Posterior vena cava (tissue), 2 donors: ENCODE results near the gene CTSS. TPM values are rescaled to one million over a fixed set of nuclear protein-coding genes. Genes with fewer than 3 reads are reported as not detected.
"Not testable (repeated sequence)": the region's sequence is repeated elsewhere in the genome, so short reads cannot be mapped to it uniquely, and the experiment has no call there.

Experiments
- DNase-seq: peaks from one replicate; pipeline ENCODE4 v3.0.0-alpha.2; 2020; ENCODE audit warnings: low spot score
- intact Hi-C, 2 donors: fragments of 100-400 bp; cut with DNase I; formaldehyde crosslinking; loops; one replicate each; pipeline versions ENCODE4 v1.14.1 to v1.14.2; 2022 to 2023
- total RNA-seq, 2 donors: library from RNA; stranded (reverse); fragmentation: NEBNext Ultra II Directional; extraction: Animal tissue kit (Norgen Biotek cat#: 25700); gene quantifications; one replicate each; pipeline ENCODE4 v1.2.1, GENCODE V29; 2021
- donor health status: DM: yes; HTN: yes; CAD: no.
- donor health status: DM: yes; HTN: yes; CAD: no.

Gene CTSS
- total RNA-seq, 2 donors from 2014 or later: 50.2 to 89.2 TPM

DNA sequence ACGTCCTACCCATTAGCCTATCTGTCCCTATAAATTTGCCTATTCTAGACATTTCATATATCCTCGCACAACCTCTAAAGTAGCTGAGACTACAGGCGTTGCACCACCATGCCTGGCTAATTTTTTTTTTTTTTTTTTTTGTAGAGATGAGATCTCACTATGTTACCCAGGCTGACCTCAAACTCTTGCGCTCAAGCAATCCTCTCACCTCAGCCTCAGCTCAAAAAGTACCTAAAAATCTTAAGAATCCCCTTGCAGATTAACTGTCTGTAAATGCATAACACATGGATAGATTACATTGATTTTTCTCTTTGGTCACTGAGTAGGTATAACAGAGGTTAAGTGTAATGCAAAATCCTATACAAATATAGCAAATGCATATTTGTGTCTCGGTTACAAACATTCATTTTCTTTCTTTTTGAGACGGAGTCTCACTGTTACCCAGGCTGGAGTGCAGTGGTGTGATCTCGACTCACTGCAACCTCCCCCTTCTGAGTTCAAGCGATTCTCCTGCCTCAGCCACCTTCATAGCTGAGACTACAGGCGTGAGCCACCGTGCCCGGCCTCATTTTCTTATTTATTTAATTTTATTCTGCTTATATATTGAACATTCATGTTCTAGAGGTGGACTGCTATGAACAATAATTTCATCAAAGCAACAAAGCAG is 47.2 kb downstream of the CTSS start:
- DNase-seq: no peak
- intact Hi-C loops: no loop called here

DNA sequence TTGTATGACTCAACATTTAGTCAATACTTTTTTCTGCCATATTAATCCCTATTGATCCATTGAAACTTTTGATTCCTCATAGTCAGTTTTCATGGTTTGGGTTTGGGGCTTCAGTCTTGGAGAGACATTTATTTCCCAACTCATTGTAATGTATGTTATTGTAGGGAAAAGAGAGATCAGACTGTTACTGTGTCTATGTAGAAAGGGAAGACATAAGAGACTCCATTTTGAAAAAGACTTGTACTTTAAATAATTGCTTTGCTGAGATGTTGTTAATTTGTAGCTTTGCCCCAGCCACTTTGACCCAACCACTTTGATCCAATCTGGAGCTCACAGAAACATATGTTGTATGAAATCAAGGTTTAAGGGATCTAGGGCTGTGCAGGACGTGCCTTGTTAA is 56.5 kb downstream of the CTSS start:
- intact Hi-C loops, DNase-seq: not testable (repeated sequence)

DNA sequence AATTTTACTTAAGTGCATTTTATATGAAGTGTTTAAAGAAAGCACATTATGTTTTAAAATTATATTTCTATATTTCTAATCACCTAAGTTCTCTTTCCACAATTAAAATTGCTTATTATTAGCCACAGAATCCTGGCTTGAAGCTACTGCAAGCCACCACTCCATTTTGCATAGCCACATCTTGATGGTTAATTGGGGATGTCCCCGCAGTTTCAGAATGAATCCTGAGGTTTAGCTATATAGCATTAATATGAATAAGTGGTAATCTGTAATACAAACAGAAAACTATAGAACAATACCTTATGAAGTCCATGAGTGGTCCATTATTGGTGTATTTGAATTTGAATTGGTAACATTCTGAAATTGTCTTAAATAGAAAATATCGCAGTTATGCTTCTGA is 57.0 kb downstream of the CTSS start:
- no peak for DNase-seq
- intact Hi-C loops: no loop called here

GRCh38 chr1:150706091-150706490 is 59.5 kb downstream of the CTSS start:
- DNase-seq: no peak
- intact Hi-C loops: no loop called here

DNA sequence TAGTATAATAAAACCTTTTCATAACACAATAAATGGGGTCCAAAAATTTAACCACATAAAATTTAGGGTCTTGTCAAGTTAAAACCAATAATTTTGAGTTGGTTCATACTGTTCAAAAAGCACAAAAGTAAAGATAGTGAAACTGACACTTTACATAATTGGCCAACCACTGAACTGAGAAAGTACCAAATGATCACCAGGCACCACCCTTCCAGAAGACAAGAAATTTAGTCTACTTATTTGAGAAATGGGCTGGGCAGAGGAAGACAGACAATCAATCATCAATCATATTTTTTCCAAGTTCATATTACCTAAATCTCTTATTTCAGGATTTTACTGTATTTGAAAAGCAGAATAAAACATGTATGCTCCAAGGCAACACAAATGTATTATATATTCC is 62.2 kb downstream of the CTSS start:
- intact Hi-C loops: no loop called here
- DNase-seq: no peak

GRCh38 chr1:150696995-150697927 is 68.3 kb downstream of the CTSS start, which contains the start of gene GOLPH3L:
GOLPH3L (minus strand) TSS chr1:150697154; CDS start chr1:150694838, 2,316 bp downstream.
- intact Hi-C loops: no loop called here
- DNase-seq: peak; percentile 93

DNA sequence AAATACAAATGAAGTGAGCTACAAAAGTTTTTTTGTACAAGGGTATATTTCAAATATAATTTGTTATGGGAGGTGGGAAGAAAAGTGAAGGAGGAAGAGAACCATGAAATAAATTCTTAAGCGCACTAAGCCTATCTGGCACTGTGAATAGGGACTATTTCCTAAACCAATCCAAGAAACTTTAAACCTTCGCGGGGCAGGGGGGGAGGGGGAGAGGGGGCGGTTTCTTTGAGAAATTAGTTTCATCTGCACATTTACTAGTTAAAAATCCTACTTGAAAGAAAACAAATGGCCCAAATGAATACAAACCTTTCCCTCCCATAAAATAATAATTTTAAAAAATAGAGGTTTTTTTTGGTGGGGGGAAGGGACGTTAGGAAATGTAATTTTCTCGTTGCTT is 69.0 kb downstream of the CTSS start:
- no peak for DNase-seq
- intact Hi-C loops: no loop called here

- no peak for DNase-seq
- intact Hi-C loops: no loop called here
Observed at GRCh38 chr1:150696162-150696561, 69.4 kb downstream of the CTSS start.

DNA sequence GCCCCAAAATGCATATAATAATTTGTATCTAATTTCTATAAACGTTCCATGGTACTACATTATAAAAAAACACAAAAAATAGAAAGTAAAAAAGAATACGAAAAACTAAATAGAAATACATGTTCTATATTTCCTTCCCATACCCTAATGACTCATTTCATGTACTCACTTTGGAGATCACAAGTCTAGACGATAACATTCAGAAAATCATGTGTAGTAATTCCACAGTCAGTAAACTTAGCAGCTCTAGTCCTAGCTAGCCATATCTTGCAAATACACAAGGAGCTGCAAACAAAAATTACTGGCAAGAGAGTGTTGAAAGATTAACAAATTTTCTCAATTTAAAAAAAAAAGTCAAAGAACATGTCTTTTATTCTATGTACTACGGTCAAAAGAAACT is 70.0 kb downstream of the CTSS start:
- no peak for DNase-seq
- intact Hi-C loops: no loop called here

- no peak for DNase-seq
- intact Hi-C loops: no loop called here
Observed at GRCh38 chr1:150692720-150693119, 72.9 kb downstream of the CTSS start.

- intact Hi-C loops: no loop called here
- no peak for DNase-seq
Observed at GRCh38 chr1:150688763-150689162, 76.8 kb downstream of the CTSS start.

DNA sequence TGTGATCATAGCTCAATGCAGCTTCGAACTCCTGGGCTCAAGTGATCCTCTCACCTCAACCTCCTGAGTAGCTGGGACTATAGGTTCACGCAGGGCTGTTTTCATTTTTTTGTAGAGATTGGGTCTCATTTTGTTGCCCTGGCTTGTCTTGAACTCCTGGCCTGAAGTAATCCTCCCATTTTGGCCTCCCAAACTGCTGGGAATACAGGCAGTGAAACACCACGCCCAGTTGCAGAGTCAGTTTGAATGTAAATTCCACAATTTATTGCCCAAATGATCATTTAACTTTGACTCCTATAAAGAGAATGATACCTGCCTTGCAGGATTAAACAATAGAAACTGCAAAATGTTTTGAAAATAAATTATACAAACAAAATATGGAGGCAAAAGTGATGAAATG is 79.3 kb downstream of the CTSS start:
- DNase-seq: no peak
- intact Hi-C loops: no loop called here

- no peak for DNase-seq
- intact Hi-C loops: no loop called here
Observed at GRCh38 chr1:150683914-150684313, 81.7 kb downstream of the CTSS start.

Other genes with a start within 250 kb of the CTSS start
- gene ADAMTSL4, start 216.4 kb downstream of the CTSS start, total RNA-seq: 10 to 100 TPM; 79.6 to 99.6 TPM
- 100 to 1,000 TPM; 210 to 267 TPM for gene MCL1, start 186.2 kb downstream of the CTSS start, total RNA-seq
- 100 to 1,000 TPM; 149 to 156 TPM for gene ENSA, start 136.2 kb downstream of the CTSS start, total RNA-seq
- gene GOLPH3L, start 68.6 kb downstream of the CTSS start, total RNA-seq: 10 to 100 TPM; 19.0 to 20.1 TPM
- under 1 TPM; 0.33 to 0.65 TPM for gene HORMAD1, start 44.9 kb downstream of the CTSS start, total RNA-seq
- 100 to 1,000 TPM; 136 to 183 TPM for gene CTSK, start 42.5 kb upstream of the CTSS start, total RNA-seq
- gene ARNT, start 110.8 kb upstream of the CTSS start, total RNA-seq: 10 to 100 TPM; 47.3 to 51.2 TPM
- gene CTXND2, start 121.4 kb upstream of the CTSS start, total RNA-seq: not detected
- 10 to 100 TPM; 26.4 to 26.8 TPM for gene SETDB1, start 160.6 kb upstream of the CTSS start, total RNA-seq
- 100 to 1,000 TPM; 112 to 133 TPM for gene CERS2, start 209.1 kb upstream of the CTSS start, total RNA-seq
- gene ANXA9, start 216.5 kb upstream of the CTSS start, total RNA-seq: under 1 TPM in 1 of 2 donors, not detected in 1; 0.19 TPM
- 10 to 100 TPM; 17.3 to 17.8 TPM for gene MINDY1, start 241.1 kb upstream of the CTSS start, total RNA-seq
- gene PRUNE1, start 242.7 kb upstream of the CTSS start, total RNA-seq: 10 to 100 TPM; 15.5 to 17.4 TPM